Body of pancreas (tissue), 4 donors: ENCODE data around the gene TBC1D22B. TPM values are rescaled to one million over a fixed set of nuclear protein-coding genes. Genes with fewer than 3 reads are reported as not detected.

ENCODE experiments used
- ATAC-seq: fragments of 150-250 bp; one replicate; pipeline ENCODE4 v1.9.1; 2016
- DNase-seq, 4 donors: peaks; one replicate each; pipeline ENCODE4 v3.0.0-alpha.2; 2019
- H3K27ac ChIP-seq, 4 donors: fragments of 200-600 bp; sonication (generic); 1 replicate in 3 of 4; 2 replicates in 1 of 4; pipeline versions ENCODE4 v1.5.1 to v1.6.1; 2016 to 2019; ENCODE audit warnings: mild to moderate bottlenecking in 1 of 4, mixed read lengths in 1 of 4, moderate library complexity in 1 of 4
- H3K27me3 ChIP-seq, 2 donors: fragments of 200-600 bp; sonication (generic); one replicate each; pipeline ENCODE4 v1.6.0; 2016; ENCODE audit warnings: mild to moderate bottlenecking in 1 of 2
- H3K36me3 ChIP-seq, 2 donors: fragments of 200-600 bp; sonication (generic); replicated peaks in 1 of 2; 2 replicates each; pipeline ENCODE4 v1.5.1; 2016; ENCODE audit warnings: low read depth in 2 of 2; ENCODE audit not compliant: insufficient read depth in 1 of 2
- H3K4me1 ChIP-seq: fragments of 200-600 bp; sonication (generic); one replicate; pipeline ENCODE4 v1.6.0; 2016
- H3K4me3 ChIP-seq, 2 donors: fragments of 200-600 bp; sonication (generic); 1 replicate in 1 of 2; 2 replicates in 1 of 2; pipeline ENCODE4 v1.5.1; 2016 to 2019
- H3K9me3 ChIP-seq, 3 donors: fragments of 200-600 bp; sonication (generic); 1 replicate in 2 of 3; 2 replicates in 1 of 3; pipeline ENCODE4 v1.5.1; 2016
- POLR2A ChIP-seq, 3 donors: fragments of 450-650 bp; IDR thresholded peaks; one replicate each; pipeline ENCODE4 v1.6.1; 2016; ENCODE audit warnings: antibody characterized with exemption in 3 of 3, mild to moderate bottlenecking in 2 of 3
- WGBS, 2 donors: methylation state at CpG; one replicate each; pipeline ENCODE4 v1.1.5; 2017; 5-methylcytosine and 5-hydroxymethylcytosine counted together
- intact Hi-C: fragments of 100-400 bp; cut with DNase I; formaldehyde crosslinking; loops from one replicate; pipeline ENCODE4 v1.15.1; 2023
- total RNA-seq, 2 donors: library from RNA; depleted of rRNA; stranded (reverse); fragments of >200 nt; gene quantifications; one replicate each; pipeline ENCODE4 v1.1.0, GENCODE V29; 2016
- TF ChIP-seq, protein P1 (sequence below), 7 experiments: fragments of 450-650 bp in 4 of 7; fragments of 200-600 bp in 3 of 7; sonication (generic) in 3 of 7; IDR thresholded peaks; one replicate each; pipeline ENCODE4 v1.5.1; 2016 to 2019; ENCODE audit warnings: antibody characterized with exemption in 7 of 7

TBC1D22B gene
- total RNA-seq, 2 donors from 2014 or later = 8.0 to 8.2 TPM

DNA sequence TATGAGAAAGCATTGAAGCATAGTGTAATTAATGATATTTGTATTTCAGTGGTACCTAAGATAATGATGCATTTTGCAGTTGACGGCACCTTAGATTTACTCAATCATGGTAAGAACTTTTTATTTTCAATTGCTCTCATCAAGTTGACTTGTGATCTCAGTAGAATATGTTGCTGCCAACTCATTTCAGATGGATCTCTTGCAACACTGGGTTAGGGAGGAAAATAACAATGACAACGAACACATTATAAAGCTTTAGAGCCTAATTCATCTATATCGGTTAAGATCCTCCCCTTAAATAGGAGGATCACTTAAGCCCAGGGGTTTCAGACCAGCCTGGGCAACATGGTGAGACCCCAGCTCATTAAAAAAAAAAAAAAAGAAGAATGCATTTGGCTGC, 18.0 kb upstream of the TBC1D22B start:
- WGBS, 2 donors = 81 to 94% methylated on average over 3 of the region's 3 CpGs
- intact Hi-C loops = no loop called here

DNA sequence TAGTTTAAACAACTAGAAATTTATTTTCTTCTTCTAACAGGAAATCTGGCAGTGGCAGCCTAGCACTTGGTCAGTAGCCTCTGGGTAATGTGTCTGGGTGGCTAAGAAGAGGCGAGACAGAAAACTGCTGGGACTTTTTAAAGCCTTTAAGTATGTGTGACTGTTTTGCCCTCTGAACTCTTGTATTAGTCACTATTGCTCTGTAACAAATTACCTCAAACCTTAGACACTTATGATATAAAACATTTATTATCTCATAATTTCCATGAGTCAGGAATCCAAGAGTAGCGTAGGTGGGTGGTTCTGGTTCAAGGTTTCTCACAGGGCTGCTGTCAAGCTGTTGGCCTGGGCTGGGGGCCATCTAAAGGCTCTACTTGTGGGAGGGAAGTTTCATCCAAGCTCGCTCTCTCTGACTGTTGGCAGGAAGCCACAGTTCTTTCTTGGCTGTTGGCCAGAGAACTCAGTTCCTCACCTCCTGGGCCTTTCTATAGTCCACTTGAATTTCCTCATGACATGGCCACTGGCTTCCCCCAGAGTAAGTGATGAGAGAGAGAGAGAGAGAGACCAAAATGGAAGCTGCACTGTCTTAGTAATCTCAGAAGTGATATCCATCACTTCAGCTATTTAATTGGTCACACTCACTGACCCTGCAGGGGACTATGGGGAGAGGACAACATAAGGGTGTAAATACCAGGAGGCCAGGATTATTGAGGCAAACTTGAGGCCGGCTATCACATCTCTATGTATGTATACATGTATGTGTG, 17.4 kb upstream of the TBC1D22B start:
- Histone ChIP-seq H3K4me3 (no peak overlapping the region), H3K27me3 (no peaks in the 10 kb centered on the region), H3K4me1 (peaks cover 41% of the 10 kb centered on the region), H3K36me3 (no peaks in the 10 kb centered on the region), H3K27ac (peak overlapping the region; percentile 4 to 72 (median 52)), H3K9me3 (no peaks in the 10 kb centered on the region)
- TF ChIP-seq, protein P1, sequence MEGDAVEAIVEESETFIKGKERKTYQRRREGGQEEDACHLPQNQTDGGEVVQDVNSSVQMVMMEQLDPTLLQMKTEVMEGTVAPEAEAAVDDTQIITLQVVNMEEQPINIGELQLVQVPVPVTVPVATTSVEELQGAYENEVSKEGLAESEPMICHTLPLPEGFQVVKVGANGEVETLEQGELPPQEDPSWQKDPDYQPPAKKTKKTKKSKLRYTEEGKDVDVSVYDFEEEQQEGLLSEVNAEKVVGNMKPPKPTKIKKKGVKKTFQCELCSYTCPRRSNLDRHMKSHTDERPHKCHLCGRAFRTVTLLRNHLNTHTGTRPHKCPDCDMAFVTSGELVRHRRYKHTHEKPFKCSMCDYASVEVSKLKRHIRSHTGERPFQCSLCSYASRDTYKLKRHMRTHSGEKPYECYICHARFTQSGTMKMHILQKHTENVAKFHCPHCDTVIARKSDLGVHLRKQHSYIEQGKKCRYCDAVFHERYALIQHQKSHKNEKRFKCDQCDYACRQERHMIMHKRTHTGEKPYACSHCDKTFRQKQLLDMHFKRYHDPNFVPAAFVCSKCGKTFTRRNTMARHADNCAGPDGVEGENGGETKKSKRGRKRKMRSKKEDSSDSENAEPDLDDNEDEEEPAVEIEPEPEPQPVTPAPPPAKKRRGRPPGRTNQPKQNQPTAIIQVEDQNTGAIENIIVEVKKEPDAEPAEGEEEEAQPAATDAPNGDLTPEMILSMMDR (IDR thresholded peaks at IDR 0.05) = no peak
- TF ChIP-seq POLR2A (IDR thresholded peaks at IDR 0.05) = no peak
- peak; percentile 49 for ATAC-seq
- intact Hi-C loops = no loop called here
- 41 to 44% methylated on average over 4 of the region's 4 CpGs for WGBS, 2 donors
- peak; percentile 83 to 88 (median 86) for DNase-seq

More for the DNA sequence above, 18.0 kb upstream of the TBC1D22B start:
- TF ChIP-seq, protein P1 (IDR thresholded peaks at IDR 0.05) = no peak
- no peak for TF ChIP-seq POLR2A (IDR thresholded peaks at IDR 0.05)
- H3K36me3 ChIP-seq = no peaks in the 10 kb centered on the region
- DNase-seq = no peak
- H3K4me3 ChIP-seq = no peak overlapping the region
- no peak for ATAC-seq
- peaks cover 37% of the 10 kb centered on the region for H3K4me1 ChIP-seq
- H3K9me3 ChIP-seq = no peaks in the 10 kb centered on the region
- H3K27me3 ChIP-seq = no peaks in the 10 kb centered on the region
- peak overlapping the region in 2 of 4 donors; percentile 72 for H3K27ac ChIP-seq

DNA sequence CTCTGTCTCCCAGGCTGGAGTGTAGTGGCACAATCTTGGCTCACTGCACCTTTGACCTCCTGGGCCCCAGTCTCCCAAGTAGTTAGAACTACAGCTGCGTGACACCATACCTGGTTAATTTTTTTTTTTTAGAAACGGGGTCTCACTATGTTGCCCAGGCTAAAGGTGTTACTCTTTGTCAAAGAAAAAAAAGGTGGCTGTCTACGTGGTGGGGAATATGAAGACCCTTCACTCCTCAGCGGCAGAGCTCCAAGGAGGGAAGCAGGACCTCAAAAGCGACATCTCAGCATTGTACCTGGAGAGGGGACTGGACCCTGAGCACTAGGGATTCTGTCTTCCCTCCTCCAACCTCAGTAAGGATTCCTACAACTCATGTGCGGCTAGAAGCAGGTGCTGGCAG, 16.4 kb upstream of the TBC1D22B start:
- intact Hi-C loops = no loop called here
- 93 to 99% methylated on average over 6 of the region's 6 CpGs for WGBS, 2 donors
- H3K4me1 ChIP-seq = peaks cover 46% of the 10 kb centered on the region
- no peak for DNase-seq
- H3K9me3 ChIP-seq = no peaks in the 10 kb centered on the region
- H3K27me3 ChIP-seq = no peaks in the 10 kb centered on the region
- no peak for ATAC-seq
- H3K36me3 ChIP-seq = no peaks in the 10 kb centered on the region
- no peak for TF ChIP-seq POLR2A (IDR thresholded peaks at IDR 0.05)
- TF ChIP-seq, protein P1 (IDR thresholded peaks at IDR 0.05) = no peak
- H3K27ac ChIP-seq = no peak overlapping the region
- H3K4me3 ChIP-seq = no peak overlapping the region

DNA sequence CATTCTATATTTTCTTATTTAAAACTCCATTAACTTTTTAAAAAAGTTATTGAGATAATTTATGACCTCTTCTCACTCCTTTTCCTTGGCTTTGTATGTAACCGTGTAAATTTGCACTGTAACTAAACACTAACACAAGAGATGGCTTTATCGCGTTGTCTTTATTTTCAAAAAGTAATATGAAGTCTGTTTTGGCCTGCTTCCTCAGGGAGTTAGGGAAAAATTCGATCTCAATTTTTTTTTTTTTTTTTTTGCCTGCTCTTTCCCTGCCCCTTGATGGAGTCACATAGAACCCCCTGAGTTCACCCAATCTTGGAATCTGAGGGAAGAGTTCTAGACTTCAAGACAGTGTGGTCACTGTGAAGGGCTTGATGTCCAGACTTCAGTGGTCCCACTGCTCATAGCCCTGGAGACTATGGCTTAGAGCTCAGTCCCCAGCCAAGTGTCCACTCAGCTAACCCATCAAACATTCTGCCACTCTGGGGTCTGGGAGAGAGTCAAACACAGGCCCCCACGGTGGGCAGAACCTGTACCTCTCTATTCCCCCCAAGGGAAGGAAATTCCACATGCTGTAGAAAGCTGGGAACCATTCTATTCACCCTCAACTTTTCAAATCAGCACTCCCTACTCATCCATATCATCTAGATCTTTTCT, 15.7 kb upstream of the TBC1D22B start:
- Histone ChIP-seq H3K4me1 (peaks cover 46% of the 10 kb centered on the region), H3K27me3 (no peaks in the 10 kb centered on the region), H3K9me3 (no peaks in the 10 kb centered on the region), H3K27ac (peak overlapping the region in 2 of 4 donors; percentile 54 to 64), H3K4me3 (no peak overlapping the region), H3K36me3 (no peaks in the 10 kb centered on the region)
- no peak for DNase-seq
- ATAC-seq = no peak
- intact Hi-C loops = no loop called here
- 68 to 85% methylated on average over 5 of the region's 5 CpGs for WGBS, 2 donors
- TF ChIP-seq, protein P1 (IDR thresholded peaks at IDR 0.05) = no peak
- TF ChIP-seq POLR2A (IDR thresholded peaks at IDR 0.05) = no peak
